NCI-H2081 (cell line): ENCODE measurements around the gene ATL1.
"Not testable (repeated sequence)": the region's sequence is repeated elsewhere in the genome, so short reads cannot be mapped to it uniquely, and the experiment has no call there.

Experiments used
- DNase-seq, 2 experiments: peaks; one replicate each; lab custom pipeline; 2025; lab: John Stamatoyannopoulos, UW

Gene ATL1

DNA sequence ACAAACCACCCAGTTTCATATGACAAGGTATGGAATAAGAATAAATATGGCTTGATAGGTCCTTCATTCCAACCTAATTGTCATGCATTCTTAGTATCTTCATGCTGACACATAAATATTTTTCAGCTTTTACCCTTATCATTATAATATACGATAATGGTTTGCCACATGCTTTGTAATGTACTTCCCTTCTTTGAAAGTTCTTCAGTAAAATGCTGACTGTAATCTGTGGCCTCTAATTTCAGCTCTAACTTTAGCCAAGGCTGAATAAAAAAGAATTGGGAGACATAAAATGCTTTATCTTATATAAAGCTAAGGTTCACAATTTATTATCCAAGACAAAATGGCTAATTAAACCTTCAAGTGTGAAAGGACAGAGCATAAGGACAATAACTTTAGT is 24.9 kb upstream of the ATL1 start:
- no peak for DNase-seq

DNA sequence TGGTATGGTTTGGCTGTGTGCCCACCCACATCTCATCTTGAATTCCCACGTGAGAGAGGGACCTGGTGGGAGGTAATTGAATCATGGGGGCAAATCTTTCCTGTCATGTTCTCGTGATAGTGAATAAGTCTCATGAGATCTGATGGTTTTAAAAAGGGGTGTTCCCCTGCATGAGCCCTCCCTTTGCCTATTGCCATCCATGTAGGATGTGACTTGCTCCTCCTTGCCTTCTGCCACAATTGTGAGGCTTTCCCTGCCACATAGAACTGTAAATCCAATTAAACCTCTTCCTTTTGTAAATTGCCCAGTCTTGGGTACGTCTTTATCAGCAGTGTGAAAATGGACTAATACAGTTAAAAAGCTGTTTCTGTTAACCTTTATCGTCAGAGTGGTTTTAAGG is 21.9 kb upstream of the ATL1 start:
- DNase-seq = not testable (repeated sequence)

DNA sequence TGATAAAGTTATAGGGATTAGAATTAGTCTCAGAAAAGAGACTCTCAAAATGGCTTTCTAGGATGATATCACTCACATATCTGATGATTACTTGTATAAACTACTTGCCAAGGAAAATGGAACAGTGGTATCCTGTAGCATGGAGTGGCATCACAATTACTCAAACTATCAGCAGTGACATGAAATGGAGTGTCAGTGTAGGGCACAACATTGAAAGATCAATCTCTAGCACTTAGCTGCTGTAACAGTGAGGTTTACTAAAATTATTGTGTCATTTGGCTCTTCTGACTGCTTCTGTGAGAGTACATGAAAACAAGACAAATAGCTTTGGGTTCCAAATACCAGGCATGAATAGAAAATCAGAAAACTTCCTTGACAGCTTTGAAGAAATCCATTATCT is 20.9 kb upstream of the ATL1 start:
- no peak for DNase-seq

DNA sequence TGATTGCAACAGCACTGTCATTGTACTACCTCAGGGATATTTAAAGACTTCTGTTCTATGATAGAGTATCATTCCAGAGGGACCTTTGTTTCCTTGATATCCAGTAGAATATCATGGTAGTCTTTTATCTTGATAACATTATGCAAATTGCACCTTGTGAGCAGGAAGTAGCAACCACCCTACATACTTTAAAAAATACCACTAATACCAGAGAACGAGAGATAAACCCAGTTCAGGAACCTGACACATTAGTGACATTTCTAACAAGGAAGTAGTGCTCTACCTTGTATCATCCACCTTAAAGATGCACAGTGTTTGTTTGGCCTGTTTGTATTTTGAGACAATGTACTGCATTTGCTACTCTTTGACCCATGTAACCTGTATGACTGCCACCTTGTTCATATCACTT is 18.8 kb upstream of the ATL1 start:
- no peak for DNase-seq

DNA sequence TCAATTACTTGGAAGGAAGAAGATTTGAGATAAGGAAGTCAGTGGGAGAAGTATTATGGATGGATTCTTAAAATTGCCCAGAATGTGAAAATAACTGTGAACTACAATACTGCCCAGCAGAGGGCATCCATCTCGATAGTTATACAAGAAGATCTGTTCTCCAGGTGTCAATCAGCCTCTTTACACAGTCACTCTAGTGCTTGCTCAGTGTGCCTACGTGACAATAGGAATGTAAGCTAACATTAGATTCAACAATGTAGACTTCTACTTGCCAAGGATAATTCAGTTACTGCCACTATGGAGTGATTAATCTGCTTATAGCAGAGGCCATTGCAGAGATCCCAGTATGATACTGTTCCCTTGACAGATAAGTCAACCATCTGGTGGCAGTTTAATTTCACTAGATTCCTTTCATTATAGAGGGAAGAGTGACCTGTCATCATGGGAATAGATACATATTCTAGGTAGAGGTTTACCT is 17.0 kb upstream of the ATL1 start:
- peak; percentile 44 to 75 for DNase-seq

DNA sequence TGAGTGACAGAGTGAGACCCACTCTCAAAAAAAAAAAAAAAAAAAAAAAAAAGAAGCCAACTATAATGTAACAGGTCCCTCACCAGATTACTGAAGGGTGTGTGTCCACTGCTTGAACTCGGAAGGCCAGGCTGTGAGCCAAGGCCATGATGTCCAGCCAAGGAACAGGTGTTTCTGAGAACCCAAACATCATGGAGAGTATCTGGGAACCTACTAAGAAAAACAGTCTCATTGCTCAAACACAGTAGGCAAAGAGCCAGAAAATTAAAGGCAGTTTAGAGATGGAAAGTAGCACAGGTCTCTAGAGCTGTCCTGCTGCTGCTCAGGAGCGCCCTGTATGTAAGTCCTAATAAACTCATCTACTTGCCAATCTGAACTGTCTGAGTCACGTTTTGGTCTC is 15.0 kb upstream of the ATL1 start:
- no peak for DNase-seq

DNA sequence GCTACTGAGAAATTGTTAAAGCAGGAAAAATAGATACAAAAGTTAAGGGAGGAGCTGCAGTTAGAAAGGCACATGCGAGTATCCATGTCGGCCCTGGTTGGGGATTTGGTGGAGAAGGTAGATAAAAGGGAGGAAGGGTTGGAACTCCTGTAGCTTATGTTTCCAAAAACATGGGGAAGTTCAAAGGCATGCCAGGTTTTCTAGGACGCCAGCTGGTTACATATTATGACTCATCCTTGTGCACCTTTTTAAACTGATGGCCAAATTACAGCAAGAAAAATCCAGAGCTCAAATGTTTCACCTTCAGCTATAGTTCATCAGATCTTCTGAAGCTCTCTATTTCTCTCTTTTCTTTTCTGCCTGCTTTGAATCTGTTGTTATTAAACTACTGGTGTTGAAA is 14.3 kb upstream of the ATL1 start:
- peak in 1 of 2 experiments; percentile 19 for DNase-seq

DNA sequence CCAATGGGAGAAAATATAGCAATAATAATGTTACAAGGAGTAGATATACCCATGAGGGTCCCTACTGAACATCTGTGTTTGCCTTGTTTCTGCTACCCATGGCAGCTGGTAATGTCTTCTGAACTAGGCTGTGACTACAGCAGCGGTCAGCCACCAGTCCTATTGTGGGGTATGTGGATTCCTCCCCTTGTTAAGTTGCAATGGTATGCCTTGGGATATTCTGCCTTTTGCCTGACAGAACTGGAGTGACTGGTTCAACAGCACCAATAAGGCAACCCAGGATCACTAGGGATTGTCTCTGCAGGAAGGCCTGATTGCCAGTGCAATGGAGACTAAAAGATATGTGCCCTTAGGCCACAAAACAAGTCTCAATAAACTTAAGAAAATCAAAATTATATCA is 9.7 kb upstream of the ATL1 start:
- DNase-seq = no peak

DNA sequence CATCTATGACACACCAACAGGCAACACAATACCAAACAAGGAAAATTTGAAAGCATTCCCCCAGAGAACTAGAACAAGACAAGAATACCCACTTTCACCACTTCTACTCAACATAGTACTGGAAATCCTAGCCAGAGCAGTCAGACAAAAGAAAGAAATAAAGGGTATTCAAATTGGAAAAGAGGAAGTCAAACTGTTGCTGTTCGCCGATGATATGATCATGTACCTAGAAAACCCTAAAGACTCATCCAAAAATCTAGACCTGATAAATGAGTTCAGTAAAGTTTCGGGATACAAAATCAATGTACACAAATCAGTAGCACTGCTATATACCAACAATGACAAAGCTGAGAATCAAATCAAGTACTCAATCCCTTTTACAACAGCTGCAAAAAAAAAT is 8.1 kb upstream of the ATL1 start:
- no peak for DNase-seq

DNA sequence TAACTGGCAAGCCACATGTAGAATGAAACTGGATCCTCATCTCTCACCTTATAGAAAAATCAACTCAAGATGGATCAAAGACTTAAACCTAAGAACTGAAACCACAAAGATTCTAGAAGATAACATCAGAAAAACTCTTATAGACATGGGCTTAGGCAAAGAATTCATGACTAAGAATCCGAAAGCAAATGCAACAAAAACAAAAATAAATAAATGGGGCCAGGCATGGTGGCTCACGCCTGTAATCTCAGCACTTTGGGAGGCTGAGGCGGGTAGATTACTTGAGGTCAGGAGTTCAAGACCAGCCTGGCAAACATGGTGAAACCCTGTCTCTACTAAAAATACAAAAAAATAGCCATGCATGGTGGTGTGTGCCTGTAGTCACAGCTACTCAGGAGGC is 7.1 kb upstream of the ATL1 start:
- not testable (repeated sequence) for DNase-seq

DNA sequence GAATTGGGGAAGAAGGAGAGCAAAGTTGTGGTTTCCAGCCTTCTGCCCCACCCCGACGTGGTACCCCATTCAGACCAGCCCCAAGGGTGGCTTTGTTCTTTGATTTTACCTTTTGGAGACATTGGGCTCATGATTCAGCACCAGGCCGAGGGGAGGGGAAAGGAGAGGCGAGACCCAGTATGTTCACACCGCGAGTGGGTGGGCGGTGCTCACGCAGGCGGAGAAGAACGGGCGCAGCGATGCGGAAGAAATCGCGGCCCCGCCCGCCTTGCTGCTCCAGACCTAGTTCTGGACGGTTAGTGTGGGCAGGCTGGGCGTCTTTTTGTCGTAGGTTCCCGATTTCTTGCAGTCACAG is 963 bp downstream of the ATL1 start:
- peak; percentile 56 to 80 for DNase-seq

DNA sequence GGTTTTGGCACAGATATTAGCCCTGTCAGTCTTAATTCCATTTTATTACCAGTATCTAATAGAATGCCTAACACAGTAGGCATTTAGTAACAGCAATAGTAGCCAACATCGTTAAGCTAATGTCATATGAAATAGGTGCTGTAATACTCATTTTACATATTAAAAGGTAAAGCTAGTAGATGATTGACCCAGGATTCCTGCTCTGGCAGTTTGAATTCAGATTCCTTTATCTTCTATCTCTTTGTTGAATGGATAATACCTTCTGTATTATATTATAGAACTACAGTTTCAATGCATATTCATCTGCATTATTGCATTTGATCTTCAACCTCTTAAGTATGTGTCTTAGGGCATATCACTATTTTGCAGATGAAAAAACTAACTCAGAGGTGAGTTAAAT is 2.9 kb downstream of the ATL1 start:
- no peak for DNase-seq

DNA sequence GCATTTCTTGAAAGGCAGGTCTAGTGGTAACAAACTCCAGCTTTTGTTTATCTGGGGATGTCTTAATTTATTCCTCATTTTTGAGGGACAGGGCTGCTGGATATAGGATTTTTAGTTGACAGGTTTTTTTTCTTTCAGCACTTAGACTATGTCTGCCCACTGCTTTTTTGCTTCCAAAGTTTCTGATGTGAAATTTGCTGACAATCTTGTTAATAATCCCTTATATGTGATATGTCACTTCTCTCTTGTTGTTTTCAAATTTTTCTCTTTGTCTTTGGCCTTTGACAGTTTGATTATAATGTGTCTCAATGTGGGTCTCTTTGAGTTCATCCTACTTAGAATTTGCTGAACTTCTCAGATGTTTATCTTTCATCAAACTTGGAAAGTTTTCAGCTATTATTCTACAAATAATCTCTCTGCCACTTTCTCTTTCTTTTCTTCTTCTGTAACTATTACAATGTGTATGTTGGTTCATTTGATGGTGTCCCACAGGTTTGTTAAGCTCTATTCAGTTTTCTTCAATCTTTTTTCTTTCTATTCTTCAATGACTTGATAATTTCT is 9.8 kb downstream of the ATL1 start:
- DNase-seq = no peak

DNA sequence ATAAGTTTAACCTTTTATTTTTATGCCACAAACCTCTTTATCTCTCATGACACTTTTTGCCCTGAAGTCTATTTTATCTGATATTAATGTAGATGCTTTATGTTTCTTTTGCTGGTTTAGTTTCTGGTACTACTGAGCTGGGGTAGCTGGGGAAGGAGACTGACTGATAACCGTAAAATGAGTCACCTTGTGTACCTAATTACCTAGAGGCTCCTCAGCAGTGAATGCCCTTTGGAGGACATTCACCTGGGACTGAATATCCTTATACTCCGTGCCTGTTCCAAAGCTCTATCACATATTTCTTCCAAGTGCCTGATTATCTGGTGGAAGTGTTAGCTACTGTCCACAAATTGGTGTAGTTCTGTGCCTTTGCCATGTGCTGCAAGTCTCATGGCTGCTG is 13.9 kb downstream of the ATL1 start:
- no peak for DNase-seq

DNA sequence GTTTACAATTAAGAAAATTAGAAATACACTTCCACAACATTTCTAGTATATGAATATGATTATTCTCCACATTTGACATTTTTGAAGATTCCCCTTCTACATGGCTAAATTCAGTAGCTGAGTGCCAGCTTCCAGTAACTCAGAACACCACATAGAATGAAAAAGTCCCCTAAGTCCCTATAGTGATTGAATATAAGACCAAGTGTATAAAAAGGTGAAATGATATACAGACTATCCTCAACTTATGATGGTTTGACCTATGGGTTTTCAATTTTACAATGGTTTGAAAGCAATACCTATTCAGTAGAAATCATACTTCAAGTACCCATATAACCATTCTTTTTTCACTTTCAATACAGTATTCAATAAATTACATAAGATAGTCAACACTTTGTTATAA is 15.8 kb downstream of the ATL1 start:
- DNase-seq = no peak

DNA sequence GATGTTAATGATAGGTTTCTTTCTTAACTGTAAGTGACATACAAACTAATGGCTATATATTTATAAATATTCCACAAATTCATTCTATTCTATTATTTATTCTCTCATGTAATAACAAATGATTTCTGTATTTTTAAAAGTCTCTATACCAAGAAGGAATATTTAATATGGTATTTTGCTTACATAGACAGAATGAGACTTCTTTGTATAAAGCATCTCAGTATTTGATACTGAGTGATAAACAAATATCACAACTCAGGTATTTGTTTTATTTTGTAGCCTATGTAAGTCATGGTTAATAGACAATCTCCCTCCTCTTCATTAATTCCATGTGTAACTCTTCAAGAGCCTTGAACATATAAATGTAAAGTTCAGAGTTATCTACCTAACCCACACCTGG is 18.0 kb downstream of the ATL1 start:
- DNase-seq = no peak

DNA sequence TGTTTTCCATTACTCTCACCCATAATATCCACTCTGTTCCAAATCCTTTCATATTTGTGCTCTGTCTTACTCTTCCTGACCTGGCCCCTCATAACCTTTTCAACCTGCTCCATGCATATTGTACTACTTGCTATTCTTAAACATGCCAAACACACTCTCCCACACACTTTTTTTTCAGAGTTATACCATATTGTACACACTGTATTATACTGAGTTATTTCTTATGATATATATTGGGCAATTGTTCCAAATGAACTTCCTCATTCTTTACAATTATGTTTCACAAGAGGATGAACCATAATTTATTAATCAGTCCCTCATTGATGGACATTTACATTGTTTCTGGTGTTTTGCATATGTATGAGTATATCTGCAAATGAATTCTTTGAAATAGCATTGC is 18.5 kb downstream of the ATL1 start:
- DNase-seq = no peak

DNA sequence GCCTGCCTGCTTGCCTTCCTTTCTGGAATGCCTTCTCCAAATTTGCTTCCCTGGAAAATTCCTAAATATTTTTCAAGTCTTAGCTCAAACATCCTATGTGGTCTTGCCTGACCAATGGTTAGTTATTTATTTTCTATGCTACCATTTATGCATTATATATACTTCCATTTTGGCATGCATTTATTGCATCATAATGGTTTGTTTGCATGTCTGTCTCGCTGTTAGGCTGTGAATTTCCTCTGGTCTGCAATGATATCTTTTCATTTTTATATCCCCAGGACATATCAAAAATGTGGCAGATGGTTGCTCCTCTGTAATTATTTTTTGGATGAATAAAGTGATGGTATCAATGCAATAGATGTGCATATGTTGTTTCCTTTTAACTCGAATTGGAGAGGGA is 30.5 kb downstream of the ATL1 start:
- no peak for DNase-seq

DNA sequence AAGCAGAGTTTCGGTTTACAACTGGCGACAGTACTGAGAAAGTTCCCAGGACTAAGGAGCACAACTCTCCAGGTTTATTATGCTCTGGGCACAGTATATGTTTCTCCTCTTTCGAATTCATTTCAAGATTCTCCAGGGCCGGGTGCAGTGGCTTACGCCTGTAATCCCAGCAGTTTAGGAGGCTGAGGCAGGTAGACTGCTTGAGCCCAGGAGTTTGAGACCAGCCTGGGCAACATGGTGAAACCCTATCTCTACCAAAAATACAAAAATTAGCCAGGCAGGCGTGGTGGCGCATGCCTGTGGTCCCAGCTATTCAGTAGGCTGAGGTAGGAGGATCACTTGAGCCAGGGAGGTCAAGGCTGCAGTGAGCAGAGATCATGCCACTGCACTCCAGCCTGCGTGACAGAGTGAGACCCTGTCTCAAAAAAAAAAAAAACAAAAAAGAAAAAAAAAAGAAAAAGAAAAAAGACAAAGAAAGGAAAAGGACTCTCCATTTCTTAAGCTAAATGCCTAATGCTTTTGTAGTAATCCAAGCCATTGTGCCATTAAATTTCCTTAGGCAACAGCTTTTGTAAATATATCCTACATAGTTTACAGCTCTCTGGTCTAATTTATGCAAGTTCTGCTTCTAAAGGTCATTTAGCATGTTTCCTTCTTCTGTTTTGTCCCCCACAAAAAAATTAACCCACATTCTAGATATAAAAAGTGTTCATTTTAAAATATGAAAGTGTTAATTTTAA is 34.8 kb downstream of the ATL1 start:
- no peak for DNase-seq

DNA sequence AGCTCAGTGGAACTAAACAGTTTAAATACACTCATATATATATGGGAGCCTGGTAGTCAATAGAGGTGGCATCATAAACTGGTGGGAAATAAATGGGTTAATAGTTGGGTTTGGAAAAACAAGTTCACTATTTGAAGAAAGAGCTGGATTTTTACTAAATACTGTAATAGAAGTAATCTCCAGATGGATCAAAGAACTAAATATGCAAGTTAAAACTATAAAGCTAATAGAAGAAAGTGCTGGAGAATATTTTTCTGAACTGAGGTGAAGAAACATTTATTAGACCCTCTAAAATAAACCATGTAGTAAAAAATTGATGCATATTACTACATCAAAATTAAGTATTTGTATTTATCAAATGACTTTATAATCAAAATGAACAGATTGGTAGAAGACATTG is 38.8 kb downstream of the ATL1 start:
- no peak for DNase-seq

DNA sequence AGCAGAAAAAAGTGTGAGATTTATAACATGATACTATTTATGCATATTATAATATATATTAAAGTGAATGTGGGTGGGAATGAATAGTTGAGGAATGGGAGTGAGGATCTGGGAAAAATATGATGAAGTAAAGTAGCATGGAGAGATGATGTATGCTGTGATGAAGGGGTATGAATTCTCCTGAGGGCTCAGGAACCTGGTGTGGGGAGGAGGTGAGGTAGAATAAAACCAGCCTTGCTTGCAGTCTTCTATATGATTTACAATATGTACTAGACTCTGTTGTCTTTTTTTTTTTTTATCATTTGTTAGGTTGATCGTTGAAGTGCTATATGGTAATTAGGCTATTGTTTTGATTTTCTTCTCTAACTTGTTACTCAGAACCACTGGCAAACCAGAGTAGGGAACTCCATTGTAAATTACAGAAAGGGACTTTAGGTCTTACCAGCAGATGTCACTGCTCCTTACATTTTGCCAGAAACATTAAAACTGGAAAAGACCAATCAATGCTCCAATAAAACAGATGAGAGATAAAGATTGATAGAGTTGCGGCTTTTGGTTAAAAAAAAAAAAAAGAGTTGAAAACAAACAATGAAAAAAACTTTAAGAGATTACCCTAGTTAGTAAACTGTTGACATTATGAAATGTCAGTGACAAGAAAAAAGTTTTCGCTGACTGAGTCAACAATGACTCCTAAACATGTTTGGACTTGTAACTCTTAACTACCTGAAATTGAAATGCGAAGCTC is 39.9 kb downstream of the ATL1 start:
- DNase-seq = peak in 1 of 2 experiments; percentile 34

DNA sequence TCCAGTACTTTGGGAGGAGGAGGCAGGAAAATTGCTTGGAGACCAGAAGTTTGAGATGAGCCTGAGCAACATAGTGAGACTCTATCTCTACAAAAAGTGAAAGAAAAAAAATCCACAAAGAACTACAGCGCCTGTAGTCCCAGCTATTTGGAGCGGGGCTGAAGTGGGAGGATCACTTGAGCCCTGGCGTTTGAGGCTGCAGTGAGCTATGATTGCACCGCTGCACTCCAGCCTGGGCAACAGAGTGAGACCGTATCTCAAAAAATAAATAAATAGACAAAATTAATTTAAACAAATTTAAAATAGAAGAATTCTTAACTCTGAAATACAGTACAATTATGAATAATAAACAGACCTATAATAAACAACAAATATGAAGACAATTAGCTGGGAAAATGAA is 40.9 kb downstream of the ATL1 start:
- DNase-seq = no peak

DNA sequence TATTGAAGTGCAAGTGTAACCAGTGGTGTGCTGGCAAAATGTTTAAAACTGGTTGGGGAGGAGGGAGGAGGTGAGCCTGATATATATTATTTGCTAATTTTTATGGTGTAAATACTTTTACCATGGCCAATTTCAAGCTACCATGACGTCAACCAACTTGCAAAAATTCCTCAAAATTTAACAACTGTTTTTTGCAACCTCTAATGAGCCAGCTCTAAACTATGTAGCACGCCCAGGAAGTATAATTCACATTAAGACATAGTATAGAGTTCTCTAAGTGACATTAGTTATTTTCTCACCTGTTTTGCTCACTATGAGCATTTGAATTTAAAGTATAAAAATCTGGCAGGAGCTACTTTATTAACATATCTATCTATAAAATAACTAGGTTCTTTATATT is 41.4 kb downstream of the ATL1 start:
- no peak for DNase-seq
